Uterus (tissue), 2 donors: ENCODE measurements around the gene NEUROD1.

Source experiments
- POLR2A ChIP-seq, 2 donors: fragments of 450-650 bp; IDR thresholded peaks; one replicate each; pipeline ENCODE4 v1.6.1; 2016; ENCODE audit warnings: antibody characterized with exemption in 2 of 2, mild to moderate bottlenecking in 1 of 2, moderate library complexity in 1 of 2
- TF ChIP-seq, protein P1 (sequence below), 4 experiments: fragments of 200-600 bp in 2 of 4; fragments of 450-650 bp in 2 of 4; sonication (generic) in 2 of 4; IDR thresholded peaks; one replicate each; pipeline ENCODE4 v1.5.1; 2016 to 2019; ENCODE audit warnings: antibody characterized with exemption in 4 of 4, mild to moderate bottlenecking in 2 of 4, moderate library complexity in 1 of 4

DNA sequence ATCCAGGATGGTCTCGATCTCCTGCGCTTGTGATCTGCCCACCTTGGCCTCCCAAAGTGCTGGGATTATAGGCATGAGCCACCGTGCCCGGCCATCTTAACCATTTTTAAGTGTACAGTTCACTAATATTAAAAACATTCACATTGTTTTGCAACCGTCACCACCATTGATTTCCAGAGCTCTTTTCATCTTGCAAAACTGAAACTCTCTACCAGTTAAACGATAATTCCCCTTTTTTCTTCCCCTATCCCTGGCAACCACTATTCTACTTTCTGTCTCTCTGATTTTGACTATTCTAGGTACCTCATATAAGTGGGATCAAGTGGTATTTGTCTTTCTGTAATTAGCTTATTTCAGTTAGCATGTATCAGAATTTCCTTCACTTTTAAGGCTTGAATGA is 16.8 kb upstream of the NEUROD1 start:
- TF ChIP-seq, protein P1, sequence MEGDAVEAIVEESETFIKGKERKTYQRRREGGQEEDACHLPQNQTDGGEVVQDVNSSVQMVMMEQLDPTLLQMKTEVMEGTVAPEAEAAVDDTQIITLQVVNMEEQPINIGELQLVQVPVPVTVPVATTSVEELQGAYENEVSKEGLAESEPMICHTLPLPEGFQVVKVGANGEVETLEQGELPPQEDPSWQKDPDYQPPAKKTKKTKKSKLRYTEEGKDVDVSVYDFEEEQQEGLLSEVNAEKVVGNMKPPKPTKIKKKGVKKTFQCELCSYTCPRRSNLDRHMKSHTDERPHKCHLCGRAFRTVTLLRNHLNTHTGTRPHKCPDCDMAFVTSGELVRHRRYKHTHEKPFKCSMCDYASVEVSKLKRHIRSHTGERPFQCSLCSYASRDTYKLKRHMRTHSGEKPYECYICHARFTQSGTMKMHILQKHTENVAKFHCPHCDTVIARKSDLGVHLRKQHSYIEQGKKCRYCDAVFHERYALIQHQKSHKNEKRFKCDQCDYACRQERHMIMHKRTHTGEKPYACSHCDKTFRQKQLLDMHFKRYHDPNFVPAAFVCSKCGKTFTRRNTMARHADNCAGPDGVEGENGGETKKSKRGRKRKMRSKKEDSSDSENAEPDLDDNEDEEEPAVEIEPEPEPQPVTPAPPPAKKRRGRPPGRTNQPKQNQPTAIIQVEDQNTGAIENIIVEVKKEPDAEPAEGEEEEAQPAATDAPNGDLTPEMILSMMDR (IDR thresholded peaks at IDR 0.05) = no peak
- TF ChIP-seq POLR2A (IDR thresholded peaks at IDR 0.05) = no peak
